Activated CD4-positive, alpha-beta T cell treated with anti-CD3 and anti-CD28 coated beads, Interleukin-2, amount 10 ng/mL, durations not matched to agents 24 days and 14 days (primary cell): ENCODE data around the gene KIF13A. TPM values are rescaled to one million over a fixed set of nuclear protein-coding genes. Genes with fewer than 3 reads are reported as not detected.
"Not testable (repeated sequence)": the region's sequence is repeated elsewhere in the genome, so short reads cannot be mapped to it uniquely, and the experiment has no call there.

Experiments used
- DNase-seq: peaks from one replicate; pipeline ENCODE4 v3.0.0; 2022
- H3K27ac Mint-ChIP-seq: one replicate; pipeline ENCODE4 v1.8.0; 2022; ENCODE audit warnings: mild to moderate bottlenecking, mixed read lengths
- H3K27me3 Mint-ChIP-seq: one replicate; pipeline ENCODE4 v1.8.0; 2022; ENCODE audit warnings: mixed read lengths
- H3K36me3 Mint-ChIP-seq: one replicate; pipeline ENCODE4 v1.8.0; 2022; ENCODE audit warnings: low read depth, mild to moderate bottlenecking, mixed read lengths
- H3K4me1 Mint-ChIP-seq: one replicate; pipeline ENCODE4 v1.8.0; 2021; ENCODE audit warnings: mixed read lengths
- H3K4me3 Mint-ChIP-seq: one replicate; pipeline ENCODE4 v1.8.0; 2022; ENCODE audit warnings: mild to moderate bottlenecking, moderate library complexity, mixed read lengths
- H3K9me3 Mint-ChIP-seq: one replicate; pipeline ENCODE4 v1.8.0; 2021; ENCODE audit warnings: mixed read lengths
- intact Hi-C: fragments of 100-400 bp; cut with micrococcal nuclease; formaldehyde crosslinking; loops from one replicate; pipeline ENCODE4 v1.15.1; 2023
- total RNA-seq: library from RNA; stranded (reverse); gene quantifications from 2 replicates; pipeline ENCODE4 v1.2.3, GENCODE V29; 2022

The KIF13A gene
- total RNA-seq, 1 donor from 2014 or later: not detected

GRCh38 chr6:17735311-17735710 is 252.1 kb downstream of the KIF13A start:
- DNase-seq, H3K27ac Mint-ChIP-seq, H3K4me1 Mint-ChIP-seq, H3K36me3 Mint-ChIP-seq, H3K9me3 Mint-ChIP-seq, H3K4me3 Mint-ChIP-seq, H3K27me3 Mint-ChIP-seq, intact Hi-C loops: not testable (repeated sequence)

- Mint-ChIP-seq H3K4me3 (no peak overlapping the region), H3K9me3 (no peaks in the 10 kb centered on the region), H3K36me3 (no peaks in the 10 kb centered on the region), H3K27ac (no peak overlapping the region), H3K4me1 (no peaks in the 10 kb centered on the region), H3K27me3 (peaks cover 2% of the 10 kb centered on the region)
- intact Hi-C loops: no loop called here
- no peak for DNase-seq
These were observed 257.2 kb downstream of the KIF13A start for GRCh38 chr6:17730078-17730704.

GRCh38 chr6:17729223-17730077 is 258.0 kb downstream of the KIF13A start:
- no peak for DNase-seq
- intact Hi-C loops: no loop called here

DNA sequence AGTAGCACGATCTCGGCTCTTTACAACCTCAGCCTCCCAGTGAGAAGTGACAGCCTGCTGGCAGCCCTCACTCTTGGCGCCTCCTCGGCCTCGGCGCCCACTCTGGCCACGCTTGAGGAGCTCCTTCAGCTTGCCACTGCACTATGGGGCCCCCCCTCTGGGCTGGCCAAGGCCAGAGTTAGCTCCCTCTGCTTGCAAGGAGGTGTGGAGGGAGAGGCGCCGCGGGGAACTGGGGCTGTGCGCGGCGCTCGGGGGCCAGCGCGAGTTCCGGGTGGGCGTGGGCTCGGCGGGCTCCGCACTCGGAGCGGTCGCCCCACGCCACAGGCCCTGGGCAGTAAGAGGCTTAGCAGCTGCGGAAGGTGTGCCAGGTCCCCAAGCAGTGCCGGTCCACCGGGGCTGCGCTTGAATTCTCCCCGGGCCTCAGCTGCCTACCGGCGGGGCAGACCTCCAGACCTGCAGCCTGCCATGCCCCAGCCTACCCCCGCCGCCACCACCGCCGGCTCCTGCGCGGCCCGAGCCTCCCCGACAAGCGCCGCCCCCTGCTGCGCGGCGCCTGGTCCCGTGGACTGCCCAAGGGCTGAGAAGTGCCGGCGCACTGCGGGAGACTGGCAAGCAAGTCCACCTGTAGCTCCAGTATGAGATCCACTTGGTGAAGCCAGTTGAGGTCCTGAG is 258.7 kb downstream of the KIF13A start:
- H3K27me3 Mint-ChIP-seq: peaks cover 4% of the 10 kb centered on the region
- no peaks in the 10 kb centered on the region for H3K4me1 Mint-ChIP-seq
- no peaks in the 10 kb centered on the region for H3K36me3 Mint-ChIP-seq
- no peaks in the 10 kb centered on the region for H3K9me3 Mint-ChIP-seq
- DNase-seq: no peak
- intact Hi-C loops: no loop called here
- no peak overlapping the region for H3K4me3 Mint-ChIP-seq
- H3K27ac Mint-ChIP-seq: no peak overlapping the region

More at GRCh38 chr6:17729223-17730077, 258.0 kb downstream of the KIF13A start:
- Mint-ChIP-seq H3K9me3 (no peaks in the 10 kb centered on the region), H3K36me3 (no peaks in the 10 kb centered on the region), H3K27me3 (peaks cover 2% of the 10 kb centered on the region), H3K4me3 (no peak overlapping the region), H3K4me1 (no peaks in the 10 kb centered on the region), H3K27ac (no peak overlapping the region)

DNA sequence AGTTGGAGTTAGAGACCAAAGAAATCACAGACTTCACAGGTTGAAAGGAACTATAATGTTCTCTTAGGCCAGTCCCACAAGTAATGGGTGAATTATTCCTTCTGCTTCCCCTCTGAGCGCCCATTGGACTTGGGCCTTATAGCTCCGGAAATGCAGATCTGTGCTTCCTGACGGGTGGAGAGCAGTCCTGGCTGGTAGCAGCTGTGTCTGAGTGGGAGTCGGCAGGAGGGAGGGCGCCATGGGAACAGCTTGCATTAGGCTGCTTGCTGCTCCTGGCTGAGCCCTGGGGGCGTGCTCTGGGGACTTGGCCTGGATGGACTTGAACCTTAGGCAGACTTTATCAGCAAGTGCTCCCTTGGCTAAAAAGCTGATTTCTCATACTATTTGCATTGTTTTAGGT is 262.4 kb downstream of the KIF13A start:
- Mint-ChIP-seq H3K4me3 (no peak overlapping the region), H3K27me3 (peaks cover 7% of the 10 kb centered on the region), H3K27ac (no peak overlapping the region), H3K4me1 (no peaks in the 10 kb centered on the region), H3K9me3 (no peaks in the 10 kb centered on the region), H3K36me3 (no peaks in the 10 kb centered on the region)
- intact Hi-C loops: no loop called here
- DNase-seq: no peak

DNA sequence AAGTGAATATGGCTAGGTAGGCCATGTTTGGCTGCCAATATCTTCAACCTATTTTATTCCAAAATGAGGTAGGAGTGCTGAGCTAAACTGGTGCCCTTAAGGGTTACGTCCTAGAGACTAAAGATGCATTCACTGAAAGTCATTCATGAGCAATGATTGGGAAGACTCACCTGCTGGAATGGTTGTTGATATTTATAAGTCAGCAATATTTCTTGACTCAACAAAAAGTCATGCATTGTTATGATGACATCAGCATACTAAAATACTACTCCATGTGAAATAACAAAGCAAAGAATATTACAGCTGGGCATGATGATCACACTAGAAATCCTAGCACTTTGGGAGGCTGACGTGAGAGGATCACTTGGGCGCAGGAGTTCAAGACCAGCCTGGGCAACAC is 263.1 kb downstream of the KIF13A start:
- no peak for DNase-seq
- peaks cover 8% of the 10 kb centered on the region for H3K27me3 Mint-ChIP-seq
- intact Hi-C loops: no loop called here
- H3K9me3 Mint-ChIP-seq: no peaks in the 10 kb centered on the region
- H3K27ac Mint-ChIP-seq: no peak overlapping the region
- no peaks in the 10 kb centered on the region for H3K36me3 Mint-ChIP-seq
- H3K4me3 Mint-ChIP-seq: no peak overlapping the region
- no peaks in the 10 kb centered on the region for H3K4me1 Mint-ChIP-seq

GRCh38 chr6:17721671-17722070 is 265.8 kb downstream of the KIF13A start:
- intact Hi-C loops: no loop called here

DNA sequence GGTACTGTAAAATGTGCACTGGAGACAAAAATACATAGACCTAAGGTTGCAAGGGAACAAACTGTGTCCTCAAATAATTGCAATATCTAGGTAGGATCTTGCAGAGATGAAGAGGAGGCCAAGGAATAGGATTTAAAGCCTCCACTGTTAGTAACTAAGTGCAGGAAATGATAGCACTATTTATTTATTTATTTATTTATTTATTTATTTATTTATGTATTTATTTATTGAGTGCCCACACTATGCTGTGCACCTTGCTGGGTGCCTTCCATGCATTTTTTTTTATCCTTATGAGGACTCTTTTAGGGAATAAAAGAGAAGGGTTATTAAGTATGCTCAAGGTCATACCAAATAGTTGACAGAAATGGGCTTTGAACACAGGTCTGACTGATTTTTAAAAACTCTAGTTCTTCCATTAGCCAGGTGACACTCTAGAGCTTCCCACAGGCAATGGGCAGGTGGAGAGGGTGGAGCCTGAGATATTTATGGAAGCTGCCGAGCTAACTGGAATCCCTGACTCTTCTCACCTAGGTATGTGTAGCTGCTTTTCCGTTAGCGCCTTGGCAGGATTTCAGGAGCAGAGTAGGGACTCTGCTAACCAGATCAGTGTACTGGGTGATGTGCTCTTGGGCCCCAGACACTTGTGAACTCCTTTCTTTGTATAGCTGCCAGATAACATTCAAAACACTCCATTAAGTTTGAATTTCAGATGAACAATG is 268.0 kb downstream of the KIF13A start:
- Mint-ChIP-seq H3K27ac (no peak overlapping the region), H3K27me3 (peaks cover 13% of the 10 kb centered on the region), H3K36me3 (peaks cover 2% of the 10 kb centered on the region), H3K9me3 (peaks cover 4% of the 10 kb centered on the region), H3K4me1 (peaks cover 9% of the 10 kb centered on the region), H3K4me3 (no peak overlapping the region)
- no peak for DNase-seq
- intact Hi-C loops: no loop called here

More at GRCh38 chr6:17721671-17722070, 265.8 kb downstream of the KIF13A start:
- H3K4me1 Mint-ChIP-seq: no peaks in the 10 kb centered on the region
- H3K27me3 Mint-ChIP-seq: peaks cover 11% of the 10 kb centered on the region
- no peaks in the 10 kb centered on the region for H3K9me3 Mint-ChIP-seq
- DNase-seq: no peak
- H3K36me3 Mint-ChIP-seq: no peaks in the 10 kb centered on the region
- no peak overlapping the region for H3K27ac Mint-ChIP-seq
- no peak overlapping the region for H3K4me3 Mint-ChIP-seq

DNA sequence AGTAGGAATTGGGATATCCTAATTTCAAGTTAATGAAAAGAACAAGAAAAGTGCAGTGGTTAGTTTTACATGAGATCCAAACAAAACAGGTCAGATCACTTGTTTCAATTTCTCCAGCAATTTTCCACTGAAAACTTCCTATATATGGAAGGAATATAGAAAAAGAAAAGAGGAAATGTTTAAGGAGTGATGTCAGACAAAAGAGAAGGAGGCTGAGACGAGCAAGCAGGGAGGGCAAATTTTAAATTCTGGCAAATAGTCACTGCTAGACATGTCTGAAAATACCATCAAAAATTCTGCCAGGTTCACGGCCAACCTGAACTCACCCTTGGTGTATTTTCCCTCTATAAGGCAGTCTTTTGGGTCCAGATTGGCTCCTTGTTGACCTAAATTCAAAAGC is 271.2 kb downstream of the KIF13A start:
- H3K4me1 Mint-ChIP-seq: peaks cover 16% of the 10 kb centered on the region
- DNase-seq: no peak
- intact Hi-C loops: no loop called here
- H3K9me3 Mint-ChIP-seq: peaks cover 4% of the 10 kb centered on the region
- no peak overlapping the region for H3K4me3 Mint-ChIP-seq
- peaks cover 8% of the 10 kb centered on the region for H3K27me3 Mint-ChIP-seq
- peaks cover 2% of the 10 kb centered on the region for H3K36me3 Mint-ChIP-seq
- H3K27ac Mint-ChIP-seq: no peak overlapping the region

GRCh38 chr6:17714879-17715851 is 272.3 kb downstream of the KIF13A start:
- Mint-ChIP-seq H3K27ac (peak overlapping the region; percentile 90), H3K36me3 (peaks cover 4% of the 10 kb centered on the region), H3K4me3 (peak overlapping the region; percentile 70), H3K4me1 (peaks cover 16% of the 10 kb centered on the region), H3K9me3 (peaks cover 4% of the 10 kb centered on the region), H3K27me3 (peaks cover 8% of the 10 kb centered on the region)
- intact Hi-C loops: loop anchor here (1.0 kb wide), 1 partner anchor 8 kb away; no protein-coding TSS in a partner anchor
- DNase-seq: peak; percentile 78

GRCh38 chr6:17714177-17714576 is 273.3 kb downstream of the KIF13A start:
- H3K9me3 Mint-ChIP-seq: peaks cover 4% of the 10 kb centered on the region
- no peak overlapping the region for H3K27ac Mint-ChIP-seq
- intact Hi-C loops: no loop called here
- H3K4me1 Mint-ChIP-seq: peaks cover 17% of the 10 kb centered on the region
- no peak for DNase-seq
- H3K4me3 Mint-ChIP-seq: peak overlapping the region; percentile 15
- peaks cover 4% of the 10 kb centered on the region for H3K27me3 Mint-ChIP-seq
- peaks cover 8% of the 10 kb centered on the region for H3K36me3 Mint-ChIP-seq

DNA sequence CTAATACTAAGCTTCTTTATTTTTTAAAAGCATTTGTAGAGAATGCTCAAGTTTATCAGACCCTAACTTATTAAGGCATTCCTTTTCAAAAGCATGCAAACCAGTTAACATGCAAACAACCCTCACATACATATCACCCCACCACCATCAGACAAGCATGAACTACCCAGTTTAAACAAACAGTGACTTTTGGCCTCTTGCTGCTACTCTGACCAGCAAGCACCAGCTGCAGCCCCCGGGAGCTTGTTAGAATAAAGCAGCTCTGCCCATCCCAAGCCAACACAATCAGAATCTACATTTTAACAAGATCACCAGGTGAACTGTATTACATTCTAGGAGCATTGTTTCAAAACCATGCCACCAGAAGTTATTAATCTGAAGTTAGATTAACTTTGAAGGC is 274.9 kb downstream of the KIF13A start:
- Mint-ChIP-seq H3K4me1 (peaks cover 20% of the 10 kb centered on the region), H3K27ac (no peak overlapping the region), H3K9me3 (peaks cover 4% of the 10 kb centered on the region), H3K27me3 (peaks cover 1% of the 10 kb centered on the region), H3K4me3 (no peak overlapping the region), H3K36me3 (peaks cover 17% of the 10 kb centered on the region)
- intact Hi-C loops: no loop called here
- DNase-seq: no peak

GRCh38 chr6:17710331-17710730 is 277.1 kb downstream of the KIF13A start:
- Mint-ChIP-seq H3K9me3 (peaks cover 4% of the 10 kb centered on the region), H3K27ac (no peak overlapping the region), H3K4me3 (no peak overlapping the region), H3K36me3 (peaks cover 26% of the 10 kb centered on the region), H3K27me3 (peaks cover 2% of the 10 kb centered on the region), H3K4me1 (peaks cover 27% of the 10 kb centered on the region)
- intact Hi-C loops: no loop called here
- no peak for DNase-seq
